ENCODE data around the gene CFAP46. TPM values are rescaled to one million over a fixed set of nuclear protein-coding genes. Genes with fewer than 3 reads are reported as not detected.

The CFAP46 gene
- total RNA-seq, 3 donors from 2014 or later = 0.22 to 0.53 (median 0.42) TPM

GRCh38 chr10:132880128-132880981 is 62.0 kb downstream of the CFAP46 start:
- DNase-seq = peak; percentile 1
- H3K4me3 Mint-ChIP-seq = no peak overlapping the region
- H3K27me3 Mint-ChIP-seq (ENCODE audit: low read depth) = peaks cover 18% of the 10 kb centered on the region
- no peaks in the 10 kb centered on the region for H3K4me1 Mint-ChIP-seq (ENCODE audit: low read depth)
- H3K36me3 Mint-ChIP-seq (ENCODE audit: insufficient read depth) = no peaks in the 10 kb centered on the region
- peaks cover 2% of the 10 kb centered on the region for H3K9me3 Mint-ChIP-seq
- ATAC-seq = no peak

GRCh38 chr10:132879408-132880127 is 62.8 kb downstream of the CFAP46 start:
- Mint-ChIP-seq H3K4me3 (no peak overlapping the region), H3K4me1 (ENCODE audit: low read depth) (no peaks in the 10 kb centered on the region), H3K36me3 (ENCODE audit: insufficient read depth) (no peaks in the 10 kb centered on the region), H3K9me3 (peaks cover 4% of the 10 kb centered on the region), H3K27me3 (ENCODE audit: low read depth) (peaks cover 20% of the 10 kb centered on the region)
- ATAC-seq = no peak
- peak; percentile 3 for DNase-seq

DNA sequence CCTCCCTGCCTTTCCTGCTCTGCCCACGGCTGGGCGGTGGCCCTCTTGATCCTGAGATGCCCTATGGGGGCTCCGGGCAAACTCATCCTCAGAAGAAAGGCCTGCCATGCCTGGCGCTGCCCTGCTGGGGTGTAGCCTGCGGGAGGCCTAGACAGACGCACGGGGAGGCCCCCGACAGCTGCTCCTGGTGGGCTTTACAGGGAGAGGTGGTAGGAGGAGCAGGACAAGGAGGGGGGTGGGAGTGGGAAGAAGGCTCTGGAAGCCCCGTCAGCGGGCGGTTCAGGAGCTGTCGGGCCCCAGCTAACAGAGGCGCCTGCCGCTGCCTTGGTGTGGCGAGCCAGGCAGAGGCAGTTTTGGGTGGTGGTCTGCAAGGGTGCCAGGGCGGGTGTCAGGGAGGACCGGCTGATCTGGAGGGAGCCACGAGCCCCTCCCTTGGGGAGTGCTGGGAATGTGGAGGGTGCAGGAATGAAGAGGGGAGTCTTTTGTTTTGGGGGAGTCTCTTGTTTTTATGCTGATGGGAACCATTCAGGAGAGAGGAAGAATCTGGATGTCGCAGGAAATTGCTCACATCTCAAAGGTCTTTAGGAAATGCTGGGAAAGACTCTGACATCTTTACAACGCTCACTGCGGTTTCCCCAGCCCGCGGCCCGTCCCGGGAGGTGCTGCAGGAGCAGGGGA is 63.5 kb downstream of the CFAP46 start:
- Mint-ChIP-seq H3K4me3 (no peak overlapping the region), H3K9me3 (peaks cover 4% of the 10 kb centered on the region), H3K4me1 (ENCODE audit: low read depth) (no peaks in the 10 kb centered on the region), H3K36me3 (ENCODE audit: insufficient read depth) (no peaks in the 10 kb centered on the region), H3K27me3 (ENCODE audit: low read depth) (peaks cover 20% of the 10 kb centered on the region)
- ATAC-seq = no peak
- DNase-seq = peak; percentile 3

- ATAC-seq (no peak), DNase-seq (no peak)
- no peaks in the 10 kb centered on the region for H3K36me3 Mint-ChIP-seq (ENCODE audit: insufficient read depth)
- H3K9me3 Mint-ChIP-seq = peaks cover 4% of the 10 kb centered on the region
- no peaks in the 10 kb centered on the region for H3K4me1 Mint-ChIP-seq (ENCODE audit: low read depth)
- peaks cover 24% of the 10 kb centered on the region for H3K27me3 Mint-ChIP-seq (ENCODE audit: low read depth)
- H3K4me3 Mint-ChIP-seq = no peak overlapping the region
These were observed 64.2 kb downstream of the CFAP46 start for GRCh38 chr10:132878091-132878729.

DNA sequence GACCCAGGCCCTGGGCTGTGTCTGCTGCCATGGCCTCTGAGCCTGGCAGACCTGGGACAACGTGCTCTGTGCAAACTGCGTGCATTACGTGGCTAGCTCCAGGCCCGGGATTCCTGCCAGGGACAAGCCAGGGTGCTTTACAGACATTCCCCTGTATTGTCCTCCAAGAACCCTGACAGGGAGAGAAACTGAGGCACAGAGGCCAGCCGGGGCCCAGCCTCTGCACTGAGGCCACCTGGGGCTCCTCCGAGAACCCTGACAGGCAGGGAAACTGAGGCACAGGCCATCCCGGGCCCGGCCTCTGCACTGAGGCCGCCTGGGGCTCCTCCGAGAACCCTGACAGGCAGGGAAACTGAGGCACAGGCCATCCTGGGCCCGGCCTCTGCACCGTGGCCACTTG is 64.9 kb downstream of the CFAP46 start:
- Mint-ChIP-seq H3K9me3 (peaks cover 4% of the 10 kb centered on the region), H3K27me3 (ENCODE audit: low read depth) (peaks cover 31% of the 10 kb centered on the region), H3K4me3 (no peak overlapping the region), H3K36me3 (ENCODE audit: insufficient read depth) (no peaks in the 10 kb centered on the region), H3K4me1 (ENCODE audit: low read depth) (no peaks in the 10 kb centered on the region)
- no peak for ATAC-seq
- DNase-seq = peak; percentile 3

DNA sequence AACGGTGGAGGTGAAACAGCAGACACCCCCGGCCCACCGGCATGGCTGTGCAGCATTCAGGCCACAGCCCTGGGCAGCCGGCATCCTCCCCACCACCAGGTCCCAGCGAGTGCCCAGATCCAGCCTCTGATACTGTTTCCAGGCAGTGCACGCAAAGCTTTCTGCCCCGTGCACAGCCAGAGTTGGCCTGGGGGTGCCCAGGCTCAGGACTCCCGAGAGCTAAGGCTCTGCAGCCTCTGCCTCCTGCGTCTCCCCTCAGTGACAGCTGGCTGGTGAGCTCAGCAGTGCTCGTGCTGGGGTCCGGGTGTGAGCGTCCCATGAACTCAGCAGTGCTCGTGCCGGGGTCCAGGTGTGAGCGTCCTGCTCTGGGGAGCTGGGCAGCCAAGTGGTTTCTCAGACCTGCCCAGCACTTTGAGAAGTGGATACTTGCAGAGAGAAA is 65.4 kb downstream of the CFAP46 start:
- peak; percentile 3 for DNase-seq
- peaks cover 4% of the 10 kb centered on the region for H3K9me3 Mint-ChIP-seq
- no peaks in the 10 kb centered on the region for H3K4me1 Mint-ChIP-seq (ENCODE audit: low read depth)
- H3K4me3 Mint-ChIP-seq = no peak overlapping the region
- H3K36me3 Mint-ChIP-seq (ENCODE audit: insufficient read depth) = no peaks in the 10 kb centered on the region
- no peak for ATAC-seq
- H3K27me3 Mint-ChIP-seq (ENCODE audit: low read depth) = peaks cover 31% of the 10 kb centered on the region

GRCh38 chr10:132876131-132876860 is 66.1 kb downstream of the CFAP46 start:
- Mint-ChIP-seq H3K4me3 (no peak overlapping the region), H3K27me3 (ENCODE audit: low read depth) (peaks cover 31% of the 10 kb centered on the region), H3K9me3 (peaks cover 4% of the 10 kb centered on the region), H3K36me3 (ENCODE audit: insufficient read depth) (no peaks in the 10 kb centered on the region), H3K4me1 (ENCODE audit: low read depth) (no peaks in the 10 kb centered on the region)
- DNase-seq = peak; percentile 3
- no peak for ATAC-seq

- Mint-ChIP-seq H3K9me3 (peaks cover 4% of the 10 kb centered on the region), H3K36me3 (ENCODE audit: insufficient read depth) (no peaks in the 10 kb centered on the region), H3K4me3 (no peak overlapping the region), H3K27me3 (ENCODE audit: low read depth) (peaks cover 31% of the 10 kb centered on the region), H3K4me1 (ENCODE audit: low read depth) (no peaks in the 10 kb centered on the region)
- no peak for ATAC-seq
- DNase-seq = no peak
These were observed 66.9 kb downstream of the CFAP46 start for GRCh38 chr10:132875435-132875834.

- H3K36me3 Mint-ChIP-seq (ENCODE audit: insufficient read depth) = no peaks in the 10 kb centered on the region
- peaks cover 28% of the 10 kb centered on the region for H3K27me3 Mint-ChIP-seq (ENCODE audit: low read depth)
- H3K4me3 Mint-ChIP-seq = no peak overlapping the region
- DNase-seq (peak; percentile 1), ATAC-seq (no peak)
- peaks cover 8% of the 10 kb centered on the region for H3K9me3 Mint-ChIP-seq
- H3K4me1 Mint-ChIP-seq (ENCODE audit: low read depth) = no peaks in the 10 kb centered on the region
These were observed 69.0 kb downstream of the CFAP46 start for GRCh38 chr10:132873395-132873794.

- Mint-ChIP-seq H3K4me3 (no peak overlapping the region), H3K9me3 (peaks cover 8% of the 10 kb centered on the region), H3K4me1 (ENCODE audit: low read depth) (no peaks in the 10 kb centered on the region), H3K27me3 (ENCODE audit: low read depth) (peaks cover 31% of the 10 kb centered on the region), H3K36me3 (ENCODE audit: insufficient read depth) (no peaks in the 10 kb centered on the region)
- ATAC-seq (no peak), DNase-seq (no peak)
These were observed 69.7 kb downstream of the CFAP46 start for GRCh38 chr10:132872658-132873057.

- Mint-ChIP-seq H3K9me3 (peaks cover 7% of the 10 kb centered on the region), H3K4me1 (ENCODE audit: low read depth) (no peaks in the 10 kb centered on the region), H3K27me3 (ENCODE audit: low read depth) (peaks cover 18% of the 10 kb centered on the region), H3K36me3 (ENCODE audit: insufficient read depth) (no peaks in the 10 kb centered on the region), H3K4me3 (no peak overlapping the region)
- DNase-seq (no peak), ATAC-seq (no peak)
These were observed 71.9 kb downstream of the CFAP46 start for GRCh38 chr10:132870426-132870825.

GRCh38 chr10:132869621-132870020 is 72.7 kb downstream of the CFAP46 start:
- ATAC-seq (no peak), DNase-seq (no peak)
- Mint-ChIP-seq H3K4me1 (ENCODE audit: low read depth) (no peaks in the 10 kb centered on the region), H3K9me3 (peaks cover 4% of the 10 kb centered on the region), H3K4me3 (no peak overlapping the region), H3K27me3 (ENCODE audit: low read depth) (peaks cover 19% of the 10 kb centered on the region), H3K36me3 (ENCODE audit: insufficient read depth) (no peaks in the 10 kb centered on the region)

GRCh38 chr10:132868995-132869394 is 73.4 kb downstream of the CFAP46 start:
- ATAC-seq (no peak), DNase-seq (no peak)
- H3K36me3 Mint-ChIP-seq (ENCODE audit: insufficient read depth) = no peaks in the 10 kb centered on the region
- H3K4me3 Mint-ChIP-seq = no peak overlapping the region
- no peaks in the 10 kb centered on the region for H3K4me1 Mint-ChIP-seq (ENCODE audit: low read depth)
- peaks cover 20% of the 10 kb centered on the region for H3K27me3 Mint-ChIP-seq (ENCODE audit: low read depth)
- peaks cover 4% of the 10 kb centered on the region for H3K9me3 Mint-ChIP-seq
